ENCODE measurements around the gene GAL.

GAL gene

DNA sequence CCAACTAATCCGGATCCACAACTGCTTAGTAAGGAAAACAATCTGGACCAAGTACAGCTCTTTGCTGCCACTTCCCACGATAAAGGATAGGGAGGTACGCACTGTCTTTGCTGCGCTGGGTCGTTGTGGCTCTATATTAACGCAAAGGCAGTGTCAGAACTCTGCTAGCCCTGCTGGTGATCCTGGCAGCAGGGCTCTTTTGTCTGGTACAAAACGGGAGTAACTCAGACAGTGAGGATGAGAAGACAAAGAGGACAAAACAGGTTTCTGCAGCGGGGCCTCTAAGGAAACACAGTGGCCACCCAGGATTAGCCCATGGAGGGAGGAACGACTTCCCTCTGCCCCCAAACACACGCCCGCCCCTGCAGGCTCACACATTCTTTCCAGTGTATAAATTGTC is 26.1 kb downstream of the GAL start:
- DNase-seq (ENCODE audit: low read depth), result no peak

DNA sequence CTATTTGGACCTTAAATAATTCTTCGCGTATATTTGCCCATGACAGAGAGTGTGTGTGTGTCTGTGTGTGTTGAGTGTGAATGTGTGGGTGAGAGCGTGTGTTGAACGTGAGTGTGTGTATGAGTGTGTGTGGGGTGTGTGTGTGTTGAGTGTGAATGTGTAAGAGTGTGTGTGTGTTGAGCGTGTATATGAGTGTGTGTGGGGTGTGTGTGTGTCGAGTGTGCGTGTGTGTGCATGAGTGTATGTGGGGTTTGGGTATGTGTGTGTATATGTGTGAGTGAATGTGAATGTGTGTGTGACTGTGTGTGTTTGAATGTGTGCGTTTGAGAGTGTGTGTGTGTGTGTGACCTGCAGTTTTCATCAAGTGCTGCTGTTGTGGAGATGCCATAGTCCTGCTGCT is 26.8 kb downstream of the GAL start:
- no peak for DNase-seq (ENCODE audit: low read depth)

DNA sequence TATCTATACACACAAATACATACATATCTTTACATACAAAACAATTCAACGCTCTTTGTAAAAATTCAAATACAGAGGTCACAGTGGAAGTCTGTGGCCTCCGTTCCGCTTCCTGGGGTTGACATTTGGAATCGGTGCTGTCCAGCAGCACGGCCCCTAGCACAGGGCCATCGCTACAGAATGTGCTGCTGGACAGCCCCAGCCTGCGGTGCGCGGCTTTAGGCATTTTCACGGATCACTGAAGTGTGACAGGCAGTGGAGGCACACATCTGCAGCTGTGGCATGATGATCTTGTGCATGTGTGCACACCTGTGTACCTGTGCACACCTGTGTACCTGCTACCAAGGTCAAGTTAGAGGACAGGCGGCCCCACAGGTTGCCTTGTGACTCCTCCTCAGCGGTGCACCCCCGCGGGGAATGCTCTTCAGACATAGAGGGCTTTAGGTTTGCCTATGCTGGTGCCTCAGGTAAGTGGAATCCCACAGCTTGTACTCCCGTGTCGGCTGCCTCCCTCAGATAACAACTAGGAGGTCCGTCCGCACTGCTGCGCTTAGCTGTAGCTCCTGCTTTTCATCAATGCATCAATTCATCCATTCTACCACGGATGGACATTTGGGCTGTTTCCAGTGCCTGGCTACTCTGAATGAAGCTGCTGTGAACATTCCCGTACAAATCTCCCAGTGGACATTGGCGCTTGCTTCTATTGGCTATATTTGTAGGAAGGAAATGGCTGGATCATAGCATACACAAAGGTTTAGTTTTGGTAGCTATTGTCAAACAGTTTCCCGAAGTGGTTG is 29.9 kb downstream of the GAL start:
- no peak for DNase-seq (ENCODE audit: low read depth)

DNA sequence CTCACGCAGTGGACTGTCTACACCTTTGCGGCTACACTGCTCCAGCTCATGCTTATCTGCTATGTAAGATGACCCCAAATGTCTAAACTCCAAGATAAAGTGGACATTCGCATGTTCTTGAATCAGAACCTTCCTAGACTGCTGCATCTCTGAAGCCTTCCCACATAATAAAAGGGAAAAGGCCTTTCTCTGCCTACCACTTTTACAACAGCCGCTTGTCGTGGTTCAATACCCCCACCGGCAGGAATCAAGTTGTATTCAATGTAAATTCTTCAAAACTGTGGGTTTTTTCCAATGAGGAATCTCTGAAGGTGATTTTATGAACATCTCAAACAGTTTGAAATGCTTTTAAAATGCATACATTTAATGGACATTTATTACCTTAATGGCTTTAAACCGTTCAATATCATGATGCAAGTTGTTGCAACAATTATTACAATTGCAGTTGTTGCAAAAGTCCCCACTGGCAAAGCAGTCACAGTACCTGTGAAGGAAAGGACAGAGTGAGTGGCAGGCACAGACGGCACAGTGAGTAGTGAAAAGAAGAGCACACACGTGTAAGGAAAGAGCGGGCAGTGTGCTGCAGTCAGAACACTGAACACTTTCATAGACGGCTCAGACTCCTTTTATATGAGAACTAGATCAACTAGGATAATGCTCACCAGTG is 31.2 kb downstream of the GAL start:
- no peak for DNase-seq (ENCODE audit: low read depth)

DNA sequence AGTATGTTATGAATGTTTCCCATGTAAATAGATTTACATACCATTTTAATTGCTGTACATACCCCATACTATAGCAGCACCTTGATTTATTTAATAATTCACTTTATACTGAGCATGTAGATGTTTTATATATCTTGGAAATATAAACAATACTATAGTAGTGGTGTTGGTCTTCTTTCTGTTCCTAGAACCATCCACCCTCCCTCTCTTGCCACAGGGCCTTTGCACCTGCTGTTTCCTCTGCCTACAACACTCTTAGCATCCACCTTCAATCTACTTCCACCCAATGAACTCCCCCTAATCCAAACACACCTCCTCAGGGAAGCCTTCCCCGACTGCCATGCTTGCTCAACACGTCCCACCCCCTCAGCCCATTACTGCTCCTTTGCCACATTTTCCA is 36.7 kb downstream of the GAL start:
- DNase-seq (ENCODE audit: low read depth), result no peak

DNA sequence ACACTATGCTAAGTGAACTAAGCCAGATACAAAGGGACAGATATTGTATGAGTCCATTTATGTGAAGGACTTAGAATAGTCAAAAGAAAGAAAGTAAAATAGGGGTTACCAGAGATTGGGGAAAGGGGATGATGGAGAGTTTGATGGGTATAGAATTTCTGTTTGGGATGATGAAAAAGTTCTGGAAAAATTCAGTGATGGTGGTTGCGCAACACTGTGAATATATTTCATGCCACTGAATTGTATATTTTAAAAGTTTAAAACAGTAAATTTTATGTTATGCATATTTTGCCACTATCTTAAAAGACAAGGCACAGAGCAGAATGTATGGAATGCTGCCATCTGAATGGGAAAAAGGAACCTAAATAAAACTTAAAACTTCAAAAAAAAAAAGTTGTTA is 37.8 kb downstream of the GAL start:
- DNase-seq (ENCODE audit: low read depth), result no peak

DNA sequence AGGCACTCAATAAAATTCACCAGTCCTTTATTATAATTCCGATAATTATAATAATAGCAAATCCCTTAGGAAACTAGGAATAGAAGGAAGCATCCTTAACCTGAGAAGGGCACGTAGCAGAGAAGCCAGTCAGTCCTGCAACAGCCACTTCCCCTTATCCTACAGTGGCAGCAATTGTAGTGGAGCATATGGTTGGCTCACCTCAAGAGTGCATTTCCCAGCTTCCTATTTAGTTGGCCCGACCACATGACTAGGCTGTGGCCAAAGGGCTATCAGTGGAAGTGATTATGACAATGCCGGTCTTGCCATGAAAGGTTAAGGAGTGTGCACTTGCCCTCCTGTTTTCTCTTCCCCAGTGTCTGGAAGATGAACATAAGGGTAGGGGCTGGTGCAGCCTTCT is 39.9 kb downstream of the GAL start:
- no peak for DNase-seq (ENCODE audit: low read depth)

DNA sequence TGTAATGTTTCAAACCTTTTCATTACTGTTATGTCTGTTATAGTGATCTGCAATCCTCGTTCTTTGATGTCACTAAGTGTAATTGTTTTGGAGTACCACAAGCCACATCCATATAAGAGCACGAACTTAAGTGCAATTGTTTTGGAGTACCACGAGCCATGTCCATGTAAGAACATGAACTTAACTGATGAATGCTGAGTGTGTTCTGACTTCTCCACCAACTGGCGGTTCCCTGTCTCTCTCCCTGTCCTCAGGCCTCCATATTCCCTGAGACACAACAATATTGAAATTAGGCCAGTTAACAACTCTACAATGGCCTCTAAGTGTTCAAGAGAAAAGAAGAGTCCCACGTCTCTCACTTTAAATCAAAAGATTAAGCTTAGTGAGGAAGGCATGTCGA is 43.4 kb downstream of the GAL start:
- no peak for DNase-seq (ENCODE audit: low read depth)

DNA sequence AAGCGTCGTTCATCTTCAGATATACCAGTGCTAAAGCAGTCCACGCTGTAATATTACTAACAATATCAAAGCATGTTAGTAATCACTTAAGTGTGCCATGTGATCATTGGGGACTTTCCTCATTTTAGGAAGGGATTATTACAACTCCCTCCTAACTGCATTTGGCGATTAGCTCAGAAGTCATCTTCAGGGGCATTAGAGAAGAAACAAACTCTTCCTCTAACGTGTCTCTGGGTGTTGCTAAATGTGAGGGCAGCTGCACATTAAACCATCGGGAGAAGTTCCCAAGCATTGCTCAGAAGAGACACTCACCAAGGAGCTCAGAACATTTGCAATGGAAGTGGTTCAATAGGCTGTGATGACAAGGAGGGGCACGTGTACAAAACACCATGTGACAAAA is 49.8 kb downstream of the GAL start:
- no peak for DNase-seq (ENCODE audit: low read depth)

DNA sequence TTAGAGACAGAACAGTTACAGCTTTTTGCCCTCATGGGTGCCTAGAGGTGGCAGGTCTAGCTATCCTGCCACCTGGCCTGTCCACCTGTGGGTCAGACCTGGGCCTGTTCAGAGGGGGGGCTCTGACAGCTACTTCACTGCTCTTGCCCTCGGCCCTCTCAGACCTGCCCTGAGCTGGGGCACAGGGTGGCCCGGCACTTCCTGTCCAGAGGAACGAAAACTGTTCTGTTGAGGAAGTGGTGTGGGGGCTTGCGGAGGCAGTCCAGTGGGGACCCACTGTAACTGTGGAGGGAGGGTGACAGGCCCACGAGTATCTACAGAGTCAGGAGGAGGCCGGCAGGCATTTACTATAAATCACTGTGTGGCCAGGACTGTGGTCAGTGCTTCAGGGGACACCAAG is 50.8 kb downstream of the GAL start:
- no peak for DNase-seq (ENCODE audit: low read depth)

DNA sequence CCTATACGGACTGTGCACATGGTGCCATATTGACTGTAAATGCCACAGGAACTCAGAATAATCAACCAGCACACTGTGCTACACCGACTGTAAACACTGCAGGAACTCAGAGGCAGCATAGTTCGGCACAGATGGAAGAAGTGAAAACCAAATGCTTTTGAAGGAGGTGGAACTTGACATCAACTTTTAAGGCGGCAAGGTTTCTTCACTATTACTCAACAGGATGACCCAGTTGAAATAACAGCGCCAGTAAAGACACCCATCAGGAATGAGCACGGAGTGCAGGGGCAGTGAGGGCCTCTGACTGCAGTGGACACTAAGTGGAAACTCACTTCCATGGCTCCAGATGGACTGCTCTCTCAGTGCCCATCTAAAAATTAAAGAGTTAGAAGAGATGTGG is 51.3 kb downstream of the GAL start:
- no peak for DNase-seq (ENCODE audit: low read depth)

All from activated T-cell treated with anti-CD3 and anti-CD28 coated beads for 1 hour (primary cell).